Neural cell (in vitro differentiated cells): ENCODE data around the gene ZNF536.

ENCODE experiments used
- CTCF ChIP-seq: fragments of 450-650 bp; IDR thresholded peaks from 2 replicates; pipeline ENCODE4 v1.5.1; 2014; ENCODE audit warnings: antibody characterized with exemption, mild to moderate bottlenecking, moderate library complexity; ENCODE audit not compliant: poor library complexity, severe bottlenecking
- EP300 ChIP-seq: fragments of 450-650 bp; conservative IDR thresholded peaks from 2 replicates; pipeline ENCODE4 v1.6.1; 2014; ENCODE audit warnings: antibody characterized with exemption, mild to moderate bottlenecking, moderate library complexity; ENCODE audit not compliant: poor library complexity, severe bottlenecking
- EZH2 ChIP-seq: fragments of 200-600, 300-800 bp; shearing (Covaris generic), sonication (generic); IDR thresholded peaks from 2 replicates; pipeline ENCODE4 v1.6.1; 2014; ENCODE audit warnings: antibody characterized with exemption, low read length, borderline replicate concordance, mild to moderate bottlenecking; ENCODE audit not compliant: insufficient read depth, poor library complexity, severe bottlenecking
- MXI1 ChIP-seq: fragments of 450-650 bp; conservative IDR thresholded peaks from 2 replicates; pipeline ENCODE4 v1.6.1; 2014; ENCODE audit warnings: antibody characterized with exemption, mild to moderate bottlenecking; ENCODE audit not compliant: poor library complexity, severe bottlenecking
- POLR2AphosphoS5 ChIP-seq: IDR thresholded peaks from 2 replicates; pipeline ENCODE4 v1.6.1; 2012
- RAD21 ChIP-seq: fragments of 450-650 bp; conservative IDR thresholded peaks from 2 replicates; pipeline ENCODE4 v1.6.1; 2014; ENCODE audit warnings: antibody characterized with exemption, mild to moderate bottlenecking, moderate library complexity
- REST ChIP-seq: IDR thresholded peaks from 2 replicates; pipeline ENCODE4 v1.6.1; 2012; ENCODE audit warnings: borderline replicate concordance
- SMC3 ChIP-seq: fragments of 450-650 bp; conservative IDR thresholded peaks from 2 replicates; pipeline ENCODE4 v1.6.1; 2014; ENCODE audit warnings: antibody characterized with exemption, mild to moderate bottlenecking, moderate library complexity; ENCODE audit not compliant: poor library complexity
- TAF1 ChIP-seq: IDR thresholded peaks from 2 replicates; pipeline ENCODE4 v1.6.1; 2012; ENCODE audit warnings: low read depth

GRCh38 chr19:30364866-30365800 is 7.1 kb upstream of the ZNF536 start:
- TF ChIP-seq CTCF, result no peak
- no peak for TF ChIP-seq RAD21
- no peak for TF ChIP-seq SMC3
- no peak for TF ChIP-seq EZH2
- no peak for TF ChIP-seq TAF1
- TF ChIP-seq EP300, result no peak
- TF ChIP-seq POLR2AphosphoS5, result no peak
- TF ChIP-seq MXI1, result no peak
- TF ChIP-seq REST, result no peak
